WTC11 (cell line): ENCODE data around the gene SUN2. TPM values are rescaled to one million over a fixed set of nuclear protein-coding genes. Genes with fewer than 3 reads are reported as not detected.

Experiments
- ARID4B ChIP-seq: sonication (generic); formaldehyde crosslinking; IDR thresholded peaks from 2 replicates; pipeline ENCODE4 v1.8.0; 2023; ENCODE audit warnings: missing genetic modification reagents, mild to moderate bottlenecking, borderline replicate concordance
- ATF1 ChIP-seq: sonication (generic); formaldehyde crosslinking; IDR thresholded peaks from 2 replicates; pipeline ENCODE4 v1.8.1; 2023; ENCODE audit warnings: mild to moderate bottlenecking, moderate library complexity, missing genetic modification reagents
- CREM ChIP-seq: sonication (generic); formaldehyde crosslinking; IDR thresholded peaks from 2 replicates; pipeline ENCODE4 v1.8.1; 2022; ENCODE audit warnings: mild to moderate bottlenecking, missing genetic modification reagents, moderate library complexity
- EMX1 ChIP-seq: fragments of 250-450 bp; sonication (Bioruptor Pico); IDR thresholded peaks from 2 replicates; pipeline ENCODE4 v1.8.0; 2021; ENCODE audit warnings: mild to moderate bottlenecking
- FOXP1 ChIP-seq: sonication (generic); formaldehyde crosslinking; IDR thresholded peaks from 2 replicates; pipeline ENCODE4 v1.8.0; 2022; ENCODE audit warnings: missing genetic modification reagents, mild to moderate bottlenecking, moderate library complexity, borderline replicate concordance
- HMGA2 ChIP-seq: fragments of 250-450 bp; sonication (Bioruptor Pico); IDR thresholded peaks from 2 replicates; pipeline ENCODE4 v1.4.0; 2021; ENCODE audit warnings: mild to moderate bottlenecking, moderate library complexity
- IRF2 ChIP-seq: sonication (generic); formaldehyde crosslinking; IDR thresholded peaks from 2 replicates; pipeline ENCODE4 v1.8.0; 2022; ENCODE audit warnings: low read depth, missing genetic modification reagents, borderline replicate concordance
- JAZF1 ChIP-seq: fragments of 250-450 bp; sonication (Bioruptor Pico); IDR thresholded peaks from 2 replicates; pipeline ENCODE4 v1.9.0; 2021; ENCODE audit warnings: moderate library complexity, mild to moderate bottlenecking, inconsistent platforms
- KAT7 ChIP-seq: sonication (generic); formaldehyde crosslinking; IDR thresholded peaks from 2 replicates; pipeline ENCODE4 v1.8.1; 2023; ENCODE audit warnings: missing genetic modification reagents, mild to moderate bottlenecking, borderline replicate concordance
- MYBL2 ChIP-seq: sonication (generic); formaldehyde crosslinking; IDR thresholded peaks from 2 replicates; pipeline ENCODE4 v1.8.1; 2023; ENCODE audit warnings: mild to moderate bottlenecking, moderate library complexity, missing genetic modification reagents
- NFATC4 ChIP-seq: fragments of 250-450 bp; sonication (Bioruptor Pico); IDR thresholded peaks from 2 replicates; pipeline ENCODE4 v1.9.0; 2021; ENCODE audit warnings: mild to moderate bottlenecking
- NFE2L1 ChIP-seq: sonication (generic); formaldehyde crosslinking; IDR thresholded peaks from 2 replicates; pipeline ENCODE4 v1.8.1; 2023; ENCODE audit warnings: missing genetic modification reagents
- NR2C2 ChIP-seq: sonication (generic); formaldehyde crosslinking; IDR thresholded peaks from 2 replicates; pipeline ENCODE4 v1.8.0; 2022; ENCODE audit warnings: mild to moderate bottlenecking, missing genetic modification reagents
- NR3C1 ChIP-seq: sonication (generic); formaldehyde crosslinking; conservative IDR thresholded peaks from 2 replicates; pipeline ENCODE4 v1.8.1; 2023; ENCODE audit warnings: low read depth, mild to moderate bottlenecking, missing genetic modification reagents
- PREB ChIP-seq: sonication (generic); formaldehyde crosslinking; IDR thresholded peaks from 2 replicates; pipeline ENCODE4 v1.8.1; 2022; ENCODE audit warnings: mild to moderate bottlenecking, missing genetic modification reagents, moderate library complexity, borderline replicate concordance
- PRRX2 ChIP-seq: fragments of 250-450 bp; sonication (Bioruptor Pico); IDR thresholded peaks from 2 replicates; pipeline ENCODE4 v1.8.0; 2021; ENCODE audit warnings: mild to moderate bottlenecking
- RORB ChIP-seq: fragments of 250-450 bp; sonication (Bioruptor Pico); IDR thresholded peaks from 2 replicates; pipeline ENCODE4 v1.9.0; 2021; ENCODE audit warnings: mild to moderate bottlenecking
- SOX15 ChIP-seq: fragments of 250-450 bp; sonication (Bioruptor Pico); IDR thresholded peaks from 2 replicates; pipeline ENCODE4 v1.9.0; 2021; ENCODE audit warnings: mild to moderate bottlenecking
- TEAD1 ChIP-seq: sonication (generic); formaldehyde crosslinking; IDR thresholded peaks from 2 replicates; pipeline ENCODE4 v1.8.0; 2022; ENCODE audit warnings: mild to moderate bottlenecking, missing genetic modification reagents
- ZBTB21 ChIP-seq: sonication (generic); formaldehyde crosslinking; IDR thresholded peaks from 2 replicates; pipeline ENCODE4 v1.8.1; 2023; ENCODE audit warnings: mild to moderate bottlenecking, missing genetic modification reagents, borderline replicate concordance
- ZNF263 ChIP-seq: sonication (generic); formaldehyde crosslinking; IDR thresholded peaks from 2 replicates; pipeline ENCODE4 v1.8.1; 2022; ENCODE audit warnings: low read depth, mild to moderate bottlenecking, moderate library complexity, missing genetic modification reagents
- ZNF317 ChIP-seq: sonication (generic); formaldehyde crosslinking; IDR thresholded peaks from 2 replicates; pipeline ENCODE4 v1.8.1; 2023; ENCODE audit warnings: low read depth, mild to moderate bottlenecking, moderate library complexity, missing genetic modification reagents, borderline replicate concordance
- total RNA-seq: library from RNA; stranded (reverse); gene quantifications from 3 replicates; pipeline ENCODE4 v1.2.3, GENCODE V29; 2021
- TF ChIP-seq, protein P1 (sequence below): fragments of 250-450 bp; sonication (Bioruptor Pico); conservative IDR thresholded peaks from 2 replicates; pipeline ENCODE4 v1.9.0; 2021; ENCODE audit warnings: mild to moderate bottlenecking
- TF ChIP-seq, protein P2 (sequence below): sonication (generic); formaldehyde crosslinking; conservative IDR thresholded peaks from 2 replicates; pipeline ENCODE4 v1.8.1; 2022; ENCODE audit warnings: mild to moderate bottlenecking, missing genetic modification reagents
- TF ChIP-seq, protein P3 (sequence below): sonication (generic); formaldehyde crosslinking; IDR thresholded peaks from 2 replicates; pipeline ENCODE4 v1.8.1; 2022; ENCODE audit warnings: mild to moderate bottlenecking, moderate library complexity, missing genetic modification reagents
- TF ChIP-seq, protein P4 (sequence below): fragments of 250-450 bp; sonication (Bioruptor Pico); IDR thresholded peaks from 2 replicates; pipeline ENCODE4 v1.9.0; 2021; ENCODE audit warnings: mild to moderate bottlenecking

SUN2 gene
- total RNA-seq, 1 experiment from 2014 or later, result 30.1 TPM

DNA sequence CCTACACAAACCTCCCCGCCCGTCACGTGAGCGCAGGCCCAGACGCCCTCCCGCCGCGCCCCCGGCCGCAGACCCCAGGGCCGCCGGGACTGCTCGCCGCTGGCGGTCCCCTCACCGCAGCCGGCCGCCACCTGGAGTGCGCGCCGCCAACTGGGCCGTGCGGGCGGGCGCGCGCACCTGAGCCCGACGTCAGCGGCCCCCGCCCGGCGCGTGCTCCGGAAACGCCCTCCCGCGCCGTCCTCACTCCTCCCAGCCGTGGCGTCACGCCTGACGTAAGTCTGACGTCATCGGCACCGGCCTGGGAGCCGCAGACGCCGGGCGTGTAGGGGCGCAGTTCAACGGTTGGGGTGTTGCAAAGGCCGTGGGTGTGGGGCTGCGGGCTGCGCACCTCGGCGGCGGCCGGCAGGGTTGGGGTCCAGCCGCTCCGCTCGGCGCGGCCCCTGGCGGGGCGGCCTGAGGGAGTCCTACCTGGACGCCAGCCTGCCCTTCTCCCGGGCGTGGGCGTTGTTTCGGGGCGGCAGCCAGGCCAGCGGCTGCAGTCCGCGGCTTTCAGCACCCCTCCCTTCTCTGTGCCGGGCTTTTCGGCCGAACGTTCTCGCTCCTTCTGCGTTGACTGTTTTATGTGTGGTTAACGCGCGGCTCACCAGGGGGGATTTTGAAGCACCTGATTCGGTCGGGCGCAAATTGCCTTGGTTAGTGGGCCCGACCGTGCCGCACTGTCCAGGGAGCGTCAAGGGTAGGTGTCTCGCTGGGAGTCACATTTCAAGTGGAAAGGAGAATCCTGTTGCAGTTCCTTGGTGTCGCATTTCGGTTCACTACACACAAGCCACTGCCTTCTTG, 54.8 kb downstream of the SUN2 start, which contains the start of gene JOSD1 (continued):
- peak; percentile 22; the same call in 1 of the 2 replicates for TF ChIP-seq ARID4B (CRISPR knock-in tag)
- TF ChIP-seq MYBL2 (CRISPR knock-in tag), result peak; percentile 92
- no peak for TF ChIP-seq SOX15 (CRISPR knock-in tag)
- TF ChIP-seq PREB (CRISPR knock-in tag), result no peak
- no peak for TF ChIP-seq JAZF1 (CRISPR knock-in tag)
- TF ChIP-seq ZNF317, result peak; percentile 46; the same call in 1 of the 2 replicates
- no peak for TF ChIP-seq NFATC4
- TF ChIP-seq TEAD1 (CRISPR knock-in tag), result peak; percentile 77
- TF ChIP-seq HMGA2 (CRISPR knock-in tag), result no peak
- TF ChIP-seq, protein P1, sequence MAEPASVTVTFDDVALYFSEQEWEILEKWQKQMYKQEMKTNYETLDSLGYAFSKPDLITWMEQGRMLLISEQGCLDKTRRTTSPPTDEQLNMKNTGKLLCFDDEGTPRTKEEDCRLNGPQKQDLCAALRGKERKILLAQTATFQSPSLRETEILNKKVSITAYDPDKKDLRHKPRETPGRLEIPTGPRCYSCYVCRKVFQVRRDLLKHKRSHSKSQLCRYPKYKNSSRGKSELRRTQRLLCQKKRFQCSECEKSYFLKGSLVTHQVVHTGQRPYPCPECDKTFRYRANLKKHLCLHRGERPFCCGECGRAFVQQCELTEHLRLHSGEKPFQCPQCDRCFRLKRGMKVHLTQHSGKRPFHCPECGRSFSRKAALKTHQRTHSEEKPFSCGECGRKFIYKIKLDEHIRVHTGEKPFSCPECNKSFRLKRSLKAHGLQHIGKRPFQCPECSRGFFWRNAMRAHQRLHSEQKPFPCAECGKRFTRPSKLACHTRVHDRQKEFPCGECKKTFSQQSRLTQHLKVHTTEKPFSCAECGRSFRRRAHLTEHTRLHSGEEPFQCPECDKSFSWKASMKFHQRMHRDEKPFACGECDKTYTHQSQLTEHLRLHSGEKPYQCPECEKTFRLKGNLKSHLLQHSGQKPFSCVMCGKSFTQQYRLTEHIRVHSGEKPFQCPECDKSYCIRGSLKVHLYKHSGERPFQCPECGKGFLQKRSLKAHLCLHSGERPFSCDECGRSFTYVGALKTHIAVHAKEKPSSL (CRISPR knock-in tag), result no peak
- peak; percentile 100 for TF ChIP-seq ZBTB21 (CRISPR knock-in tag)
- TF ChIP-seq EMX1 (CRISPR knock-in tag), result 0 out of 2 replicates have a peak, but pooled peaks have one; percentile 6
- peak; percentile 90 for TF ChIP-seq FOXP1 (CRISPR knock-in tag)
- TF ChIP-seq, protein P2, sequence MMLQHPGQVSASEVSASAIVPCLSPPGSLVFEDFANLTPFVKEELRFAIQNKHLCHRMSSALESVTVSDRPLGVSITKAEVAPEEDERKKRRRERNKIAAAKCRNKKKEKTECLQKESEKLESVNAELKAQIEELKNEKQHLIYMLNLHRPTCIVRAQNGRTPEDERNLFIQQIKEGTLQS (CRISPR knock-in tag), result no peak
- no peak; the same call in none of the 2 replicates for TF ChIP-seq KAT7
- no peak for TF ChIP-seq ZNF263 (CRISPR knock-in tag)
- TF ChIP-seq NR2C2, result no peak
- peak; percentile 68; the same call in 1 of the 2 replicates for TF ChIP-seq ATF1 (CRISPR knock-in tag)
- 0 out of 2 replicates have a peak, but pooled peaks have one; percentile 70 for TF ChIP-seq IRF2
- TF ChIP-seq CREM (CRISPR knock-in tag), result peak; percentile 99
- TF ChIP-seq NR3C1 (CRISPR knock-in tag), result no peak; the same call in 1 of the 2 replicates
- TF ChIP-seq, protein P3, sequence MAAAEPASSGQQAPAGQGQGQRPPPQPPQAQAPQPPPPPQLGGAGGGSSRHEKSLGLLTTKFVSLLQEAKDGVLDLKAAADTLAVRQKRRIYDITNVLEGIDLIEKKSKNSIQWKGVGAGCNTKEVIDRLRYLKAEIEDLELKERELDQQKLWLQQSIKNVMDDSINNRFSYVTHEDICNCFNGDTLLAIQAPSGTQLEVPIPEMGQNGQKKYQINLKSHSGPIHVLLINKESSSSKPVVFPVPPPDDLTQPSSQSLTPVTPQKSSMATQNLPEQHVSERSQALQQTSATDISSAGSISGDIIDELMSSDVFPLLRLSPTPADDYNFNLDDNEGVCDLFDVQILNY (CRISPR knock-in tag), result peak; percentile 95; the same call in 1 of the 2 replicates
- peak; percentile 57; the same call in 1 of the 2 replicates for TF ChIP-seq NFE2L1 (CRISPR knock-in tag)
- TF ChIP-seq PRRX2 (CRISPR knock-in tag), result no peak
- TF ChIP-seq RORB, result no peak
- TF ChIP-seq, protein P4, sequence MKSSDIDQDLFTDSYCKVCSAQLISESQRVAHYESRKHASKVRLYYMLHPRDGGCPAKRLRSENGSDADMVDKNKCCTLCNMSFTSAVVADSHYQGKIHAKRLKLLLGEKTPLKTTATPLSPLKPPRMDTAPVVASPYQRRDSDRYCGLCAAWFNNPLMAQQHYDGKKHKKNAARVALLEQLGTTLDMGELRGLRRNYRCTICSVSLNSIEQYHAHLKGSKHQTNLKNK (CRISPR knock-in tag), result no peak
